Amygdala (tissue), 56 donors: ENCODE measurements around the gene VSIG10.
A peak's percentile ranks its signal among the peaks of the same experiment; 100 is the strongest.
"Not testable (repeated sequence)": the region's sequence is repeated elsewhere in the genome, so short reads cannot be mapped to it uniquely, and the experiment has no call there.

Source experiments
- DNase-seq, 56 donors: peaks; one replicate each; lab custom pipeline; 2025; lab: John Stamatoyannopoulos, UW

The VSIG10 gene

GRCh38 chr12:118103601-118104382 is at the start of gene VSIG10:
Gene VSIG10, minus strand, starts transcription at chr12:118104011. Its CDS starts 340 bp downstream, at chr12:118103671.
- DNase-seq = peak in 44 of 56 donors; percentile 4 to 65 (median 34)

- no peak for DNase-seq
These were observed 47.9 kb upstream of the VSIG10 start for GRCh38 chr12:118151755-118152154.

GRCh38 chr12:118150625-118151024 is 46.8 kb upstream of the VSIG10 start:
- peak in 3 of 56 donors; percentile 6 to 14 (median 10) for DNase-seq

- DNase-seq = no peak
These were observed 44.5 kb upstream of the VSIG10 start for GRCh38 chr12:118148287-118148686.

GRCh38 chr12:118145798-118146156 is 42.0 kb upstream of the VSIG10 start:
- no peak for DNase-seq

- no peak for DNase-seq
These were observed 41.4 kb upstream of the VSIG10 start for GRCh38 chr12:118145113-118145797.

- no peak for DNase-seq
These were observed 40.7 kb upstream of the VSIG10 start for GRCh38 chr12:118144499-118144898.

GRCh38 chr12:118140825-118141224 is 37.0 kb upstream of the VSIG10 start:
- DNase-seq = no peak

GRCh38 chr12:118137148-118137678 is 33.4 kb upstream of the VSIG10 start:
- no peak for DNase-seq

- peak in 36 of 56 donors; percentile 3 to 54 (median 33) for DNase-seq
These were observed 32.8 kb upstream of the VSIG10 start for GRCh38 chr12:118136559-118137003.

GRCh38 chr12:118135788-118136558 is 32.2 kb upstream of the VSIG10 start, which contains the start of gene PEBP1:
Gene PEBP1, plus strand, starts transcription at chr12:118136124. Its CDS starts 86 bp downstream, at chr12:118136210.
- peak; percentile 57 to 99 (median 95) for DNase-seq

GRCh38 chr12:118129436-118129835 is 25.6 kb upstream of the VSIG10 start:
- not testable (repeated sequence) for DNase-seq

GRCh38 chr12:118127867-118128266 is 24.1 kb upstream of the VSIG10 start:
- DNase-seq = no peak

- peak in 30 of 56 donors; percentile 3 to 73 (median 23) for DNase-seq
These were observed 22.4 kb upstream of the VSIG10 start for GRCh38 chr12:118126119-118126757.

- no peak for DNase-seq
These were observed 21.9 kb upstream of the VSIG10 start for GRCh38 chr12:118125743-118126118.

GRCh38 chr12:118124333-118124874 is 20.6 kb upstream of the VSIG10 start:
- no peak for DNase-seq

GRCh38 chr12:118122264-118122663 is 18.5 kb upstream of the VSIG10 start:
- DNase-seq = no peak

- peak in 52 of 56 donors; percentile 3 to 88 (median 50) for DNase-seq
These were observed 17.0 kb upstream of the VSIG10 start for GRCh38 chr12:118120579-118121363.

- no peak for DNase-seq
These were observed 15.7 kb upstream of the VSIG10 start for GRCh38 chr12:118119449-118119879.
